ENCODE measurements around the gene CREB3L1.
"Not testable (repeated sequence)": the region's sequence is repeated elsewhere in the genome, so short reads cannot be mapped to it uniquely, and the experiment has no call there.

CREB3L1 gene

DNA sequence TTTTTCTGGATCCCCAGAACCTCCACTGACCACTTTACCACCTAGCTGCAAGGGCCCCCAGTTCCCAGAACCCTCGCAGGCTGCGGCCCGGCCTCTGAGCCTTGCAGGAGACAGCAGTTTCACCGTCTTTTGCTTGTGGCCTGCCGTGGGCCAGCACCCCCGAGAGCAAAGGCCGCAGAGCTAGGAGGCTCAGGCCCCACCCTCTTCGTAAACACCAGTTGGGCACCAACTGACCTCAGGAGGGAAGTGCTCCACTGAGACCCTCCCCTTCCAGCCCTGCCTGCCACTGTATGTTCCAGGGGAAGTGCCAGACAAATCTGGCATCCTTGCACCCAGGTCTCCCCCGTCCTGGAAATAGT, 23.4 kb upstream of the CREB3L1 start:
- Mint-ChIP-seq H3K9me3 (no peaks in the 10 kb centered on the region), H3K4me3 (no peak overlapping the region), H3K36me3 (ENCODE audit: low read depth) (no peaks in the 10 kb centered on the region), H3K27ac (no peak overlapping the region), H3K4me1 (ENCODE audit: low read depth) (no peaks in the 10 kb centered on the region), H3K27me3 (ENCODE audit: low read depth) (no peaks in the 10 kb centered on the region)
- no peak for DNase-seq (ENCODE audit: low spot score)

DNA sequence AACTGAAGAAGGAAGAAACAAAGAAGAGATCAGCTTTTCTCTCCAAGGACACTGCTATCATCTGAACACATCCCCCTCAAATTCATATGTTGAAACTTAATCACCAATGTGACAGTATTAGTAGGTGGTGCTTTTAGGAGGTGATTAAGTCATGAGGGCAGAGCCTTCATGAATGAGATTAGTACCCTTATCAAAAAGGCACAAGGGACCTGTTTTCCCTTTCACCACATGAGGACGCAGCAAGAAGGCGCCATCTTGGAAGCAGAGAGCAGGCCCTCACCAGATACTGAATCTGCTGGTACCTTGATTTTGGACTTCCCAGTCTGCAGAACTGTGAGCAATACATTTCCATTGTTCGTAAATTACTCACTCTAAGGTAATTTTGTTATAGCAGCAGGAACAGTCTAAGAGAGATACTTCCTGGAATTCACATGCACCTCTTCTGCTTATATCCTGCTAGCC, 20.9 kb upstream of the CREB3L1 start:
- H3K4me3 Mint-ChIP-seq = no peak overlapping the region
- DNase-seq (ENCODE audit: low spot score) = no peak
- H3K4me1 Mint-ChIP-seq (ENCODE audit: low read depth) = no peaks in the 10 kb centered on the region
- no peak overlapping the region for H3K27ac Mint-ChIP-seq
- H3K36me3 Mint-ChIP-seq (ENCODE audit: low read depth) = no peaks in the 10 kb centered on the region
- H3K9me3 Mint-ChIP-seq = no peaks in the 10 kb centered on the region
- H3K27me3 Mint-ChIP-seq (ENCODE audit: low read depth) = no peaks in the 10 kb centered on the region

DNA sequence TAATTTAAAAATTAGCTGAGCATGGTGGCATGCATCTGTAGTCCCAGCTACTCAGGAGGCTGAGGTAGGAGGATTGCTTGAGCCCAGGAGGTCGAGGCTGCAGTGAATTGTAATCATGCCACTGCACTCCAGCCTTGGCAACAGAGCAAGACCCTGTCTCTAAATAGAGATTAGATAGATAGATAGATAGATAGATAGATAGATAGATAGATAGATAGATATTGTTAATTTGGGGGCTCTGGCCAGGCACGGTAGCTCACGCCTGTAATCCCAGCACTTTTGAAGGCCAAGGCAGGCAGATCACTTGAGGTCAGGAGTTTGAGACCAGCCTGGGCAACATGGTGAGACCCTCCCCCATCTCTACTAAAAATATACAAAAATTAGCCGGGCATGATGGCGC, 18.1 kb upstream of the CREB3L1 start:
- H3K36me3 Mint-ChIP-seq (ENCODE audit: low read depth); H3K27me3 Mint-ChIP-seq (ENCODE audit: low read depth); H3K9me3 Mint-ChIP-seq; H3K27ac Mint-ChIP-seq; H3K4me1 Mint-ChIP-seq (ENCODE audit: low read depth); H3K4me3 Mint-ChIP-seq; DNase-seq (ENCODE audit: low spot score): not testable (repeated sequence)

DNA sequence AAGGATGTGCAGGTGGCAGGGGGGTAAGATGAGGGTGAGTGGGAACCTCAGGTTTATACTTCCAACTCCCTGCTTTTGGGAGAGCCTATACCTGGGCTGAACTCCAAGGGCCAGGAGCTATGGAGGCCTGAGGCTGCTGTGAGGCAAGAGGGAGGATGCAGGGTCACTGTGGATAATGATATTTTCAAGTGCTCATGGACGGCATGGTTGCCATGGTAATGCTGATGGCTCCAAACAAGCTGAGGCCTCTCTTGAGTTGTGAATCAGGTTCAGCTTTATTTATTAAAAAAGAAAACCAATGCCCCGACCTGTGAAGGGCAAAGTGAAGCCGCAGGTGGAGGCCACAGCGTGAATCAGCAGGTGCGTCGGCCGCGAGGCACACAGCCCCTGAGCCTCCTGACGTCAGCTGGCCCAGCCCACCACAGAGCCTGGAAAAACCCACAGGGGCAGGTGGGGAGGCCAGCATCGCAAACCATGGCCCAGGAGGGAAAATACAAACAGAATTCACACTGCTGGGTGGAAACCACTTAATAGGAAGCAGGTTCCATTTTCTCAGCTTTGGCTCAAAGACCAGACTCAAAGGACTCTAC, 17.4 kb upstream of the CREB3L1 start:
- Mint-ChIP-seq H3K27me3 (ENCODE audit: low read depth) (no peaks in the 10 kb centered on the region), H3K4me1 (ENCODE audit: low read depth) (no peaks in the 10 kb centered on the region), H3K4me3 (no peak overlapping the region), H3K36me3 (ENCODE audit: low read depth) (no peaks in the 10 kb centered on the region), H3K9me3 (no peaks in the 10 kb centered on the region), H3K27ac (no peak overlapping the region)
- no peak for DNase-seq (ENCODE audit: low spot score)

DNA sequence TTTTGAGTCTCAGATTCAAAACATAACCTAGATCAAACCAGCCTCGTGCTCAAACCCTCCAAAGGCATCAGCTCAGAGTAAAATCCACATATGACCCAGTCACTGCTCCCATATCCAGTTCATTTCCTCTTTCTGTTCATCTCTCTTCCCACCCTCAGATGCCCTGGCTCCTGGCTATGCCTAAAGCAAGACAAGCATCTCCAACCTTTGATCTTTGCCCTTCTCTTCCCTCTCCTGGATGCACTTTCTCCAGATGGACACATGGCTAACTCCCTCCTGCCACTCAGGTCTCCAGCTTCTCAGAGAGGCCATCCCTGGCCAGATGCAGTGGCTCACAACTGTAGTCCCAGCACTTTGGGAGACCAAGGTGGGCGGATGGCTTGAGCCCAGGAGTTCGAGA, 14.3 kb upstream of the CREB3L1 start:
- no peaks in the 10 kb centered on the region for H3K9me3 Mint-ChIP-seq
- H3K36me3 Mint-ChIP-seq (ENCODE audit: low read depth) = no peaks in the 10 kb centered on the region
- H3K27ac Mint-ChIP-seq = no peak overlapping the region
- no peaks in the 10 kb centered on the region for H3K4me1 Mint-ChIP-seq (ENCODE audit: low read depth)
- no peak for DNase-seq (ENCODE audit: low spot score)
- H3K27me3 Mint-ChIP-seq (ENCODE audit: low read depth) = peaks cover 3% of the 10 kb centered on the region
- no peak overlapping the region for H3K4me3 Mint-ChIP-seq

DNA sequence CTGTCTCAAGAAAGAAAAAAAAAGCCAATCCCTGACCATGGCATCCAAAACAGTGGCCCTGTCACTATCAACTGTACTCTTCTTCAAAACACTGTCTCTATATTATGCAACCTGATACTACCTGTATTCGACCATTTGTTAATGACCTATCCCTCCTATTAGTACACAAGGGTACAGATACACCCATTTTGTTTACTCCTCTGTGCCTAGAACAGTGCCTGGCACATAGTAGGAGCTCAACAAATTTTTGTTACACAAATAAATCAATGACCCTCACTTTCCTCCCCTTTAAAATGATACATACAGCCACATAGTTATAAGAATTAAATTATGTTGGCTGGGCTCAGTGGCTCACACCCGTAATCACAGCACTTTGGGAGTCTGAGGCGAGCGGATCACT, 13.4 kb upstream of the CREB3L1 start:
- no peaks in the 10 kb centered on the region for H3K36me3 Mint-ChIP-seq (ENCODE audit: low read depth)
- peaks cover 5% of the 10 kb centered on the region for H3K27me3 Mint-ChIP-seq (ENCODE audit: low read depth)
- H3K4me3 Mint-ChIP-seq = no peak overlapping the region
- no peak for DNase-seq (ENCODE audit: low spot score)
- no peaks in the 10 kb centered on the region for H3K4me1 Mint-ChIP-seq (ENCODE audit: low read depth)
- no peak overlapping the region for H3K27ac Mint-ChIP-seq
- no peaks in the 10 kb centered on the region for H3K9me3 Mint-ChIP-seq

DNA sequence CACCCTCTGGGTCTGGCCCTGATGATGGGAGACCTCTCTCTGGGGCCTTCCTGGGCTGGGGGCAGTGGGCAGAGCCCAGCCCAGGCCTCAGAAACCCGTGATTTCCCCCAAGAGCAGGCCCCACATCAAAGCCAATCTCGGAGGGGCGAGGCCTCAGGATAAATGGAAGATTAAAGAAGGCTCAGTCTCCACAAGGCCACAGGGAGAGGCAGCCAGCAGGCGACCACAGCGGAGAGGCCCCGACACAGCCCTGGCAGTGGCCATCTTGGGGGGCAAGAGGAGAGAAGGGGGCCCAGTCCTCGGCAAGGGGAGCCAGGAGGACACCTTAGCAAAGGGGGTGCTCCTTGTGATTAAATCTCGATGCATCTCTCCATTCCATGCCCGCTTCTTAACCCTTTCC, 12.5 kb upstream of the CREB3L1 start:
- Mint-ChIP-seq H3K27ac (no peak overlapping the region), H3K4me3 (no peak overlapping the region)

DNA sequence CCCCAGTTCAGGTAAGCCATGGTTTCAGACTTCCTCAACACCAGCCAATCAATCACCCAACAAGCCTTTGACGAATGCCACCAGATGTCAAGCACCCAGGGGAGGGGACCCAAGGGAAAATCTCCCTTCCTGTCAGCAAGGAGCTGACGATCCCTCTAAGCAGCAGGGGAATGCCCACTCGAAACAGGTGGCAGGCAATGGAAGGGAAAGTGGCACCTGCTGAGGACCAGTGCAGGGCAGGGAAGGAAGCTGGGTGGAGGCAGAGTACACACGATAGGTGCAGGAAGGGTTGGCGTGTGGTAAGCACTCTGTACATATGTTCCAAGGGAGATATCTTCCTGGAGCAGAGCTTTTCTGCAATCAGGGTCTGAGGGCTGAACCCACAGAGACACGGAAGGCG, 11.7 kb upstream of the CREB3L1 start:
- no peaks in the 10 kb centered on the region for H3K36me3 Mint-ChIP-seq (ENCODE audit: low read depth)
- H3K9me3 Mint-ChIP-seq = no peaks in the 10 kb centered on the region
- H3K4me3 Mint-ChIP-seq = no peak overlapping the region
- DNase-seq (ENCODE audit: low spot score) = no peak
- H3K27ac Mint-ChIP-seq = no peak overlapping the region
- no peaks in the 10 kb centered on the region for H3K4me1 Mint-ChIP-seq (ENCODE audit: low read depth)
- peaks cover 6% of the 10 kb centered on the region for H3K27me3 Mint-ChIP-seq (ENCODE audit: low read depth)

More for the DNA sequence above, 12.5 kb upstream of the CREB3L1 start:
- Mint-ChIP-seq H3K36me3 (ENCODE audit: low read depth) (no peaks in the 10 kb centered on the region), H3K4me1 (ENCODE audit: low read depth) (no peaks in the 10 kb centered on the region), H3K27me3 (ENCODE audit: low read depth) (peaks cover 6% of the 10 kb centered on the region), H3K9me3 (no peaks in the 10 kb centered on the region)
- no peak for DNase-seq (ENCODE audit: low spot score)

DNA sequence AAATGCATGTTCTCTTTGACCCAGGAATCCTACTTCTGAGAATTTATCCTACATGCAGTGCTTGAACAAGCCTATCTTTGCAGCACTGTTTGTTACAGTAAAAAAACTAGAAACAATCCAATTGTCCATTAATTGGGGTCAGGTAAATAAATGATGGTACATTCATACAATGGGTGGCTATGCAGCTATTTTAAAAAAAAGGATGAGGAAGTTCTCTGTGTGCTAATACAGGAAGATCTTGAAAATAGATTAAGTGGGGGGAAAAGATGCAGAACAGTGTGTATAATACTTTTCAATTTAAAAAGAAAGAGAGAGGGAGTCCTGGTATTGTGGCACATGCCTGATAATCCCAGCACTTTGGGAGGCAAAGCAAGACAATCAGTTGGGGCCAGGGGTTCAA, 9.5 kb upstream of the CREB3L1 start:
- Mint-ChIP-seq H3K4me1 (ENCODE audit: low read depth) (peaks cover 4% of the 10 kb centered on the region), H3K4me3 (no peak overlapping the region), H3K9me3 (no peaks in the 10 kb centered on the region), H3K27me3 (ENCODE audit: low read depth) (peaks cover 6% of the 10 kb centered on the region), H3K27ac (no peak overlapping the region), H3K36me3 (ENCODE audit: low read depth) (no peaks in the 10 kb centered on the region)
- no peak for DNase-seq (ENCODE audit: low spot score)

DNA sequence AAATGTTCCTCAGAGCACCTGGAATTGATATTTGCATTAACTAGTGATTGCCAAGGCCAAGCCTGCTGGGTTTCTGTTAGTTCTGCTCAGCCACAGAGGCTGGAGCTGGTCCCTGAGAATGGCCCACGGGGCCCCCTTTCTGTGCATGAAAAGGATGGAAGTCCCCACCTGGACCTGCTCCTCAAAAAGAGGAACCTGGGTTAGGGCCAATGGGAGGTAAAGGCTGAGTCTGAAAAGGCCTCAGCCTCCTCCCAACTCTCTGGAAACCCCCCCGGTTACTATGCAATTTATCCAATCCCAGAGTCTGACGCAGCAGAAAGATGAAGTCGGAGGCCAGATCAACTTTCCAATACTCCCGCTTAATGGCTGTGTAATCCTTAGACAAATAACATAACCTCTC, 6.8 kb upstream of the CREB3L1 start:
- peaks cover 9% of the 10 kb centered on the region for H3K27me3 Mint-ChIP-seq (ENCODE audit: low read depth)
- no peak overlapping the region for H3K27ac Mint-ChIP-seq
- H3K4me1 Mint-ChIP-seq (ENCODE audit: low read depth) = peaks cover 4% of the 10 kb centered on the region
- no peaks in the 10 kb centered on the region for H3K9me3 Mint-ChIP-seq
- no peak overlapping the region for H3K4me3 Mint-ChIP-seq
- H3K36me3 Mint-ChIP-seq (ENCODE audit: low read depth) = no peaks in the 10 kb centered on the region
- no peak for DNase-seq (ENCODE audit: low spot score)

DNA sequence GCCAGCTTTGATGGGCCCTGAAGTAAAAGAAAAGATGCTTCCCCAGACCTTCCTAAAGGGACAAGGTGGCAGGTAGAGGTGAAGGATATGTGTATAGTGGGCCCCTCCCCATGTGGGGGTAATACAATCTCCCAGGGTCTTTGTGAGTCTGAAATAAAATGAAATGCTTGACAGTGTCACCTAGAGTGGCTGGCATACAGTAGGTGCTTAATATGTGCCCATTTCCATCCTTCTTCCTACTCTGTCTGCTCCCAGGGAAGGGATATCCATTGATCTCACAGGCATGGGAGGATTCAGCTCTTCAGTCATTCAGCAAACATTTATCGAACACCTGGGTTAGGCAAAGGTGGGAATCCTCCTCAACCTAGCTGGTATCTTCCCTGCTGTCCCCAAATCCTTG, 6.1 kb upstream of the CREB3L1 start:
- no peaks in the 10 kb centered on the region for H3K9me3 Mint-ChIP-seq
- H3K27ac Mint-ChIP-seq = no peak overlapping the region
- H3K27me3 Mint-ChIP-seq (ENCODE audit: low read depth) = peaks cover 16% of the 10 kb centered on the region
- H3K36me3 Mint-ChIP-seq (ENCODE audit: low read depth) = no peaks in the 10 kb centered on the region
- no peak overlapping the region for H3K4me3 Mint-ChIP-seq
- H3K4me1 Mint-ChIP-seq (ENCODE audit: low read depth) = peaks cover 4% of the 10 kb centered on the region
- no peak for DNase-seq (ENCODE audit: low spot score)

DNA sequence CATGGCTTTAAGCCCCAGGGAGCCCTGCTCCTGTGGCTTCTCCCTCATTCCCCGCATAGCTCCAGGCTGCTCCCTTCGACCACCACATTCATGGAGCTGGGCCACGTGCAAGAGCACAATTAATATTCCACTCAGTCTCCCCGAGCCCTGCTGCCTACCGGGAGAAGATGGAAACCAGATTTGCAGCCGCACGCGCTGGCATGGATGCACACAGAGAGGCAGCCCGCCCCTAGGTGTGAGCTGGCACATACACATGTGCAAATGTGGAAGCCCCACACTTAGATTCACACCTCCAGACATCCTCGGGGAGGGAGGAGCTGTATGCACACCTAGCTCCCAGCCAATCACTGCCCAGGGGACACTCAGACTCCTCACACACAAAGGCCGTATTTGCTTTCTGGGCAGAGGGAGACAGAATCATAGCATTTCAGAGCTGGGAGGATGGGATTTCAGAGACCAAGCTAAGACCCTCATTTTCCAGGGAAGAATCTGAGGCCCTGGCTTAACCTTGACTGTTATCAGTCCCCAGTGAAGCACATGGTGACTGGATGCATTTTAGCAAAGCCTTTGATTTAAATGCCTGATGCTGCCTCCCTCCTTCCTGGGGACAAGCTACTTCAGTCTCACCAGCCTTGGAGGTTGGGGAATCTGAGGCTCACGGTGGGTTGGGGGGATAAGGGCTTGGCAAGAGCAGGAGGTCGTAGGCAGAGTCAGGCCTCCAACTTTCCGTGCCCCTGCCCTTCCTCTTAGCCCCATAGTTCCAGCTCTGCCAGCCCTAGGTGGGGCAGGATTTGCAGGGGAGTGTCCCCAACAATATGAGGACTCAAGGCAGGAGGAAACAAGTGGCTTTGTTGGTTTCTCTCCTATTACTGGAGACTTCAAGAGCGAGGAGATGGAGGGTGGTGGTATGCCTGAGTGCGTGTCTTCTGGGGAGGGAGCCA, 5.3 kb upstream of the CREB3L1 start:
- DNase-seq (ENCODE audit: low spot score) = no peak
- Mint-ChIP-seq H3K27ac (no peak overlapping the region), H3K36me3 (ENCODE audit: low read depth) (no peaks in the 10 kb centered on the region), H3K4me3 (no peak overlapping the region), H3K9me3 (no peaks in the 10 kb centered on the region), H3K4me1 (ENCODE audit: low read depth) (peaks cover 4% of the 10 kb centered on the region), H3K27me3 (ENCODE audit: low read depth) (peaks cover 22% of the 10 kb centered on the region)

DNA sequence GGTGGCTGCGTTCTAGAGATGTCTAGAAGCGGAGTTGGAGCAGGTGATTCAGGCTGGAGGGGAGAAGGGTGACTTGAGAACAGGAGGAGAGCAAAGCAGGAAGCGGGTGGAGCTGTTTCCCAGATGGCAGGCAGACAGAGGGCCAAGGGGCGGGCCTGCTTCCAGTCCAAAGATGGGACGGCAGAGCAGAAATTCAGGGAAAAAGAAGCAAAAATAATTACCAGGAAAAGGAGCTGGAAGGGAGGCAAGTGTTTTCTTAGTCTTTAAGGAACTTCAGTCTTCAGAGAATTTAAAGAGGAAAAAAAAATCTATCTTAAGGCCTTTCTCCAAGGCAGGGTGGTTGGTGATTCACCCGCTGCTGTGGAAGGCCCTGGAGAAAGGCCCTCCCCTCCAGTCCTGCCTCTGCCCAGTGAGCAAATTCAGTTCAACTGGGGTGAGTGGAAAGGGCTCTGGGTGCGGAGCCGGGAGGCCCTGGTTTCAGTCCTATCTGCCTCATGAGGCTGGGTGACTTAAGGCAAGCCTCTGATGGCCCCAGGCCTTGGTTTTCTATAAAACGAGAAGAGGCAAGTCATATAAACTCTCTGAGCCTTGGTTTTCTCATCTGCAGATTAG, 4.5 kb upstream of the CREB3L1 start:
- H3K9me3 Mint-ChIP-seq = no peaks in the 10 kb centered on the region
- no peak for DNase-seq (ENCODE audit: low spot score)
- H3K4me3 Mint-ChIP-seq = no peak overlapping the region
- H3K27me3 Mint-ChIP-seq (ENCODE audit: low read depth) = peaks cover 23% of the 10 kb centered on the region
- no peaks in the 10 kb centered on the region for H3K36me3 Mint-ChIP-seq (ENCODE audit: low read depth)
- no peak overlapping the region for H3K27ac Mint-ChIP-seq
- H3K4me1 Mint-ChIP-seq (ENCODE audit: low read depth) = peaks cover 7% of the 10 kb centered on the region

DNA sequence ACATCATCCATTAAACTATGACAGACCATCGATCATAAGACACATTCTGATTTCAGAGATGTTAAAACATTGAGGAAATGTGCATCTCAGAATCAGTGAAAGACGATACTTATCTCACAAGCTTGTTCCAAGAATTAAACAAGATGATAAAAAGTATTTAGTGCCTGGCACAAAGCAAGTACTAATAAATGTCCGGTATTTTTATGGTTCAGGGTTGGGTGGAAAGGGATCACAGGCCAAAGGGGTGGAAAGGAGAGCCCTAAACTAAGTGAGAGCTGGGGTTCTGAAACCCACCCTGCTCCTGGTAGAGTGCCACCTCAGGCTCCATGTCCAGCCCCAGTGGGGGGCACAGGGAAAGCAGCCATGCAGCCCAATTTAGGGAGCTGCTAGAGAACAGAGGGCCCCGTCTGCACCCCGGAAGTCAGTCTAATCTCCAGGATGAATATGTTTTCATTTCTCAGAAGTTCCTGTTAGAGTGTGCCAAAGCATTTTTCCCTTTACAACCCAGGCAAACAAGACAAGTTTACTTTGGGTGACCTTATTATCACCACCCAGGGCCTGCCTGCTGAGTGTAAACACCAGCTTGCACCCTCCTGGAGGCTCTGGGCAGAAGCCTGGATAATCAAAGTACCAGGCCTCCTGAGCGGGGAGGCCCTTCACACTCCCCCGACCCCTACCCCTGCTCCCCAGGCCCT, 3.8 kb upstream of the CREB3L1 start:
- no peaks in the 10 kb centered on the region for H3K36me3 Mint-ChIP-seq (ENCODE audit: low read depth)
- no peaks in the 10 kb centered on the region for H3K9me3 Mint-ChIP-seq
- no peak for DNase-seq (ENCODE audit: low spot score)
- peaks cover 30% of the 10 kb centered on the region for H3K27me3 Mint-ChIP-seq (ENCODE audit: low read depth)
- H3K4me1 Mint-ChIP-seq (ENCODE audit: low read depth) = peaks cover 7% of the 10 kb centered on the region
- H3K27ac Mint-ChIP-seq = no peak overlapping the region
- H3K4me3 Mint-ChIP-seq = no peak overlapping the region
